ENCODE measurements around the gene ARID5B.

GRCh38 chr10:61973169-61973568, 71.7 kb downstream of the ARID5B start:
- TF ChIP-seq CTCF (conservative IDR thresholded peaks at IDR 0.05; ENCODE audit: low read depth in 2 of 2) (no peak), EZH2phosphoT487 (IDR thresholded peaks at IDR 0.05; ENCODE audit: unreplicated experiment) (no peak), EZH2 (IDR thresholded peaks at IDR 0.05; ENCODE audit: low read depth, unreplicated experiment) (no peak), ZNF331 (CRISPR knock-in tag; IDR thresholded peaks at IDR 0.05; ENCODE audit: low read depth) (no peak), POLR2AphosphoS5 (IDR thresholded peaks at IDR 0.05; ENCODE audit: low read depth) (no peak), CREB1 (CRISPR knock-in tag; IDR thresholded peaks at IDR 0.05; ENCODE audit: low read depth) (no peak)
- TF ChIP-seq, protein P1, sequence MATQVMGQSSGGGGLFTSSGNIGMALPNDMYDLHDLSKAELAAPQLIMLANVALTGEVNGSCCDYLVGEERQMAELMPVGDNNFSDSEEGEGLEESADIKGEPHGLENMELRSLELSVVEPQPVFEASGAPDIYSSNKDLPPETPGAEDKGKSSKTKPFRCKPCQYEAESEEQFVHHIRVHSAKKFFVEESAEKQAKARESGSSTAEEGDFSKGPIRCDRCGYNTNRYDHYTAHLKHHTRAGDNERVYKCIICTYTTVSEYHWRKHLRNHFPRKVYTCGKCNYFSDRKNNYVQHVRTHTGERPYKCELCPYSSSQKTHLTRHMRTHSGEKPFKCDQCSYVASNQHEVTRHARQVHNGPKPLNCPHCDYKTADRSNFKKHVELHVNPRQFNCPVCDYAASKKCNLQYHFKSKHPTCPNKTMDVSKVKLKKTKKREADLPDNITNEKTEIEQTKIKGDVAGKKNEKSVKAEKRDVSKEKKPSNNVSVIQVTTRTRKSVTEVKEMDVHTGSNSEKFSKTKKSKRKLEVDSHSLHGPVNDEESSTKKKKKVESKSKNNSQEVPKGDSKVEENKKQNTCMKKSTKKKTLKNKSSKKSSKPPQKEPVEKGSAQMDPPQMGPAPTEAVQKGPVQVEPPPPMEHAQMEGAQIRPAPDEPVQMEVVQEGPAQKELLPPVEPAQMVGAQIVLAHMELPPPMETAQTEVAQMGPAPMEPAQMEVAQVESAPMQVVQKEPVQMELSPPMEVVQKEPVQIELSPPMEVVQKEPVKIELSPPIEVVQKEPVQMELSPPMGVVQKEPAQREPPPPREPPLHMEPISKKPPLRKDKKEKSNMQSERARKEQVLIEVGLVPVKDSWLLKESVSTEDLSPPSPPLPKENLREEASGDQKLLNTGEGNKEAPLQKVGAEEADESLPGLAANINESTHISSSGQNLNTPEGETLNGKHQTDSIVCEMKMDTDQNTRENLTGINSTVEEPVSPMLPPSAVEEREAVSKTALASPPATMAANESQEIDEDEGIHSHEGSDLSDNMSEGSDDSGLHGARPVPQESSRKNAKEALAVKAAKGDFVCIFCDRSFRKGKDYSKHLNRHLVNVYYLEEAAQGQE (IDR thresholded peaks at IDR 0.05; ENCODE audit: unreplicated experiment) = no peak

Measured in GM23338 (cell line).